Ishikawa (cell line): ENCODE data around the gene GGCT.
A peak's percentile ranks its signal among the peaks of the same experiment; 100 is the strongest.

Experiments
- CEBPB ChIP-seq: IDR thresholded peaks from 2 replicates; pipeline ENCODE4 v1.6.1; 2012
- CREB1 ChIP-seq: IDR thresholded peaks from 2 replicates; pipeline ENCODE4 v1.6.1; 2012; ENCODE audit warnings: low read depth
- EGR1 ChIP-seq: IDR thresholded peaks from 2 replicates; pipeline ENCODE4 v1.6.1; 2012
- EP300 ChIP-seq: IDR thresholded peaks from 2 replicates; pipeline ENCODE4 v1.6.1; 2012; ENCODE audit warnings: borderline replicate concordance
- FOXM1 ChIP-seq: IDR thresholded peaks from 2 replicates; pipeline ENCODE4 v1.6.1; 2012; ENCODE audit warnings: low read depth, borderline replicate concordance
- NFIC ChIP-seq: IDR thresholded peaks from 2 replicates; pipeline ENCODE4 v1.6.1; 2012
- RAD21 ChIP-seq: IDR thresholded peaks from 2 replicates; pipeline ENCODE4 v1.6.1; 2012; ENCODE audit warnings: low read depth
- TAF1 ChIP-seq: IDR thresholded peaks from 2 replicates; pipeline ENCODE4 v1.6.1; 2012; ENCODE audit warnings: low read depth, mild to moderate bottlenecking
- TCF12 ChIP-seq: IDR thresholded peaks from 2 replicates; pipeline ENCODE4 v1.6.1; 2012; ENCODE audit warnings: low read depth
- TEAD4 ChIP-seq: IDR thresholded peaks from 2 replicates; pipeline ENCODE4 v1.6.1; 2012
- USF1 ChIP-seq: IDR thresholded peaks from 2 replicates; pipeline ENCODE4 v1.6.1; 2012
- YY1 ChIP-seq: IDR thresholded peaks from 2 replicates; pipeline ENCODE4 v1.6.1; 2012; ENCODE audit warnings: low read depth
- ZBTB7A ChIP-seq: IDR thresholded peaks from 2 replicates; pipeline ENCODE4 v1.6.1; 2012; ENCODE audit warnings: low read depth
- TF ChIP-seq, protein P1 (sequence below): IDR thresholded peaks from 2 replicates; pipeline ENCODE4 v1.6.1; 2012; ENCODE audit warnings: low read depth, mild to moderate bottlenecking
- TF ChIP-seq, protein P2 (sequence below): IDR thresholded peaks from 2 replicates; pipeline ENCODE4 v1.6.1; 2012

Gene GGCT

DNA sequence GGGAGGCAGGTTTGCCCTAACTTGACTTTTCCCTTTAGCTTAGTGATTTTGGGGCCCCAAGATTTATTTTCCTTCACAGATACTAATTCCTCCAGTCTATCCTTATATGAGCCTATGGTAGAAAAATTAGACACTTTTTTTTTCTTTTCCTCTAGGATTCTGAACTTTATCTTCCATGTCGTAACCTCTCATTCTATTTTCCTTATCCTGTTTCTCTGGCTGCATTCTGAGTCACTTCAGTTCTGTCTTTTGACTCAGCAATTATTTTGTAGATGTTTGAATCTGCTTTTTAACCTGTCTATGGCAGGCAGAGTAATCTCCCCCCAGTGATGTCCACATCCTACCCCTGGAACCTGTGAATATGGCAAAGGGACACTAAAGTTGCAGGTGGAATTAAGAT, 19.0 kb downstream of the GGCT start:
- TF ChIP-seq RAD21 (no peak), ZBTB7A (no peak), CREB1 (no peak), CEBPB (no peak), TEAD4 (no peak), USF1 (no peak), NFIC (no peak), TCF12 (no peak), FOXM1 (no peak), EP300 (no peak), YY1 (no peak)
- TF ChIP-seq, protein P1, sequence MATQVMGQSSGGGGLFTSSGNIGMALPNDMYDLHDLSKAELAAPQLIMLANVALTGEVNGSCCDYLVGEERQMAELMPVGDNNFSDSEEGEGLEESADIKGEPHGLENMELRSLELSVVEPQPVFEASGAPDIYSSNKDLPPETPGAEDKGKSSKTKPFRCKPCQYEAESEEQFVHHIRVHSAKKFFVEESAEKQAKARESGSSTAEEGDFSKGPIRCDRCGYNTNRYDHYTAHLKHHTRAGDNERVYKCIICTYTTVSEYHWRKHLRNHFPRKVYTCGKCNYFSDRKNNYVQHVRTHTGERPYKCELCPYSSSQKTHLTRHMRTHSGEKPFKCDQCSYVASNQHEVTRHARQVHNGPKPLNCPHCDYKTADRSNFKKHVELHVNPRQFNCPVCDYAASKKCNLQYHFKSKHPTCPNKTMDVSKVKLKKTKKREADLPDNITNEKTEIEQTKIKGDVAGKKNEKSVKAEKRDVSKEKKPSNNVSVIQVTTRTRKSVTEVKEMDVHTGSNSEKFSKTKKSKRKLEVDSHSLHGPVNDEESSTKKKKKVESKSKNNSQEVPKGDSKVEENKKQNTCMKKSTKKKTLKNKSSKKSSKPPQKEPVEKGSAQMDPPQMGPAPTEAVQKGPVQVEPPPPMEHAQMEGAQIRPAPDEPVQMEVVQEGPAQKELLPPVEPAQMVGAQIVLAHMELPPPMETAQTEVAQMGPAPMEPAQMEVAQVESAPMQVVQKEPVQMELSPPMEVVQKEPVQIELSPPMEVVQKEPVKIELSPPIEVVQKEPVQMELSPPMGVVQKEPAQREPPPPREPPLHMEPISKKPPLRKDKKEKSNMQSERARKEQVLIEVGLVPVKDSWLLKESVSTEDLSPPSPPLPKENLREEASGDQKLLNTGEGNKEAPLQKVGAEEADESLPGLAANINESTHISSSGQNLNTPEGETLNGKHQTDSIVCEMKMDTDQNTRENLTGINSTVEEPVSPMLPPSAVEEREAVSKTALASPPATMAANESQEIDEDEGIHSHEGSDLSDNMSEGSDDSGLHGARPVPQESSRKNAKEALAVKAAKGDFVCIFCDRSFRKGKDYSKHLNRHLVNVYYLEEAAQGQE: no peak

DNA sequence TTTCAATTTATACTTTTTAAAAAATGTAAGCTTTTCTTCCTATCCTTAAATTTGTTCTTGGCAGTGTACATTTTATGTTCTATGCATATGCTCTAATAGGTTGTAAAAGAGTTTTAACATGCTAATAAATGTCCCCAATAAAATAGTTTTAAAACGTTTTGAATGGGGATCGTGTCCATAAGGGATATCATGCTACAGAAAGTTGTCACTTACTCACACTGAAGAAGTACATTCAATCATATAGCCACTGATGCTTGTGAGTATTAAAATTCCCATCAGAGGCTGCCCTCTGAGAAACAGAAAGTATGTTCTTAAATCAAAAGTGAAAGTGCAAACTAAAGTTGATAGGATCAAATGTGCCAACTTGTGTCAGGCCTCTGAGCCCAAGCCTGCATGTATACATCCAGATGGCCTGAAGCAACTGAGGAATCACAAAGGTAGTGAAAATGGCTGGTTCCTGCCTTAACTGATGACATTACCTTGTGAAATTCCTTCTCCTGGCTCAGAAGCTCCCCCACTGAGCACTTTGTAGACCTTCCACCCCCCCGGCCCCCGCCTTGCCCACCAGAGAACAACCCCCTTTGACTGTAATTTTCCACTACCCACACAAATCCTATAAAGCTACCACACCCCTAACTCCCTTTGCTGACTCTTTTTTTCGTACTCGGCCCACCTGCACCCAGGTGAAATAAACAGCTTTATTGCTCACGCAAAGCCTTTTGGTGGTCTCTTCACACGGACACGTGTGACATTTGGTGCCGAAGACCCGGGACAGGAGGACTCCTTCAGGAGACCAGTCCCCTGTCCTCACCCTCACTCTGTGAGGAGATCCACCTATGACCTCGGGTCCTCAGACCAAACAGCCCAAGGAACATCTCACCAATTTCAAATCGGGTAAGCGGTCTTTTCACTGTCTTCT, 25.2 kb downstream of the GGCT start:
- TF ChIP-seq ZBTB7A: no peak
- TF ChIP-seq YY1: no peak
- no peak for TF ChIP-seq CEBPB
- no peak for TF ChIP-seq EGR1
- no peak for TF ChIP-seq FOXM1
- TF ChIP-seq, protein P1: no peak
- no peak for TF ChIP-seq USF1
- no peak for TF ChIP-seq TEAD4
- TF ChIP-seq TAF1: no peak
- TF ChIP-seq CREB1: no peak

GRCh38 chr7:30478349-30479201, 26.1 kb downstream of the GGCT start, which contains the start of gene NOD1:
Gene NOD1, minus strand, starts transcription at chr7:30478784. Its CDS starts 21,863 bp downstream, at chr7:30456921.
- TF ChIP-seq, protein P2, sequence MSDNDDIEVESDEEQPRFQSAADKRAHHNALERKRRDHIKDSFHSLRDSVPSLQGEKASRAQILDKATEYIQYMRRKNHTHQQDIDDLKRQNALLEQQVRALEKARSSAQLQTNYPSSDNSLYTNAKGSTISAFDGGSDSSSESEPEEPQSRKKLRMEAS: peak; percentile 48
- TF ChIP-seq YY1 (peak; percentile 64), ZBTB7A (peak; percentile 95), EP300 (no peak), TCF12 (peak; percentile 60), EGR1 (peak; percentile 82), NFIC (peak; percentile 52; the same call in 1 of the 2 replicates), TAF1 (peak; percentile 81), FOXM1 (0 out of 2 replicates have a peak, but pooled peaks have one; percentile 19), CEBPB (no peak)
- TF ChIP-seq, protein P1: 0 out of 2 replicates have a peak, but pooled peaks have one; percentile 24
